VCaP (cell line): ENCODE measurements around the gene TFE3.

Source experiments
- H3K27ac ChIP-seq: fragments of 450-650 bp; 2 replicates; pipeline ENCODE4 v1.5.1; 2017
- CTCF ChIP-seq: fragments of 450-650 bp; conservative IDR thresholded peaks from 2 replicates; pipeline ENCODE4 v1.5.1; 2017; ENCODE audit warnings: mild to moderate bottlenecking, moderate library complexity

TFE3 gene

GRCh38 chrX:49073601-49074575, 30.7 kb upstream of the TFE3 start, which contains the start of gene PRAF2:
TSS of gene PRAF2 (minus strand) at chrX:49074002. CDS start at chrX:49073987, 15 bp downstream.
- H3K27ac ChIP-seq: no peak within 1 kb of the TSS; the same call in 1 of the 2 replicates
- no peak for TF ChIP-seq CTCF

- no peak for TF ChIP-seq CTCF
- no peak overlapping the region for H3K27ac ChIP-seq
These were observed 29.5 kb upstream of the TFE3 start for GRCh38 chrX:49072712-49073095.

GRCh38 chrX:49071877-49072711, 28.9 kb upstream of the TFE3 start:
- no peak for TF ChIP-seq CTCF
- no peak overlapping the region for H3K27ac ChIP-seq

- H3K27ac ChIP-seq: no peak overlapping the region
- TF ChIP-seq CTCF: no peak
These were observed 27.8 kb upstream of the TFE3 start for GRCh38 chrX:49070988-49071387.

GRCh38 chrX:49069038-49069437, 25.9 kb upstream of the TFE3 start:
- TF ChIP-seq CTCF: no peak

GRCh38 chrX:49067285-49068120, 24.3 kb upstream of the TFE3 start:
- no peak for TF ChIP-seq CTCF
- H3K27ac ChIP-seq: no peak overlapping the region

More at GRCh38 chrX:49069038-49069437, 25.9 kb upstream of the TFE3 start:
- no peak overlapping the region for H3K27ac ChIP-seq
